ENCODE results near the gene C6orf47. TPM values are rescaled to one million over a fixed set of nuclear protein-coding genes. Genes with fewer than 3 reads are reported as not detected.
A peak's percentile ranks its signal among the peaks of the same experiment; 100 is the strongest.

Gene C6orf47
- total RNA-seq, 2 donors from 2014 or later: 17.8 to 19.2 TPM

- Histone ChIP-seq H3K4me1 (peaks cover 0 to 18% of the 10 kb centered on the region in 2 donors), H3K36me3 (peaks cover 26% of the 10 kb centered on the region), H3K9me3 (no peaks in the 10 kb centered on the region), H3K27me3 (no peaks in the 10 kb centered on the region), H3K27ac (peak within 1 kb of the TSS; percentile 93 to 99), H3K4me3 (peak within 1 kb of the TSS; percentile 63 to 81)
- no peak for TF ChIP-seq CTCF (IDR thresholded peaks at IDR 0.05)
- DNase-seq (ENCODE audit: low spot score): no peak
Observed at GRCh38 chr6:31620586-31621319, 39.8 kb downstream of the C6orf47 start, which contains the start of gene PRRC2A. PRRC2A (plus strand) TSS chr6:31620715; CDS start chr6:31622790, 2,075 bp downstream.

GRCh38 chr6:31619805-31620585 lies 40.6 kb downstream of the C6orf47 start:
- H3K4me3 ChIP-seq: peak overlapping the region; percentile 63 to 81
- H3K36me3 ChIP-seq: peaks cover 18% of the 10 kb centered on the region
- peaks cover 0 to 18% of the 10 kb centered on the region in 2 donors for H3K4me1 ChIP-seq
- peak; percentile 98 for DNase-seq (ENCODE audit: low spot score)
- H3K27me3 ChIP-seq: no peaks in the 10 kb centered on the region
- peak overlapping the region; percentile 93 to 99 for H3K27ac ChIP-seq
- TF ChIP-seq CTCF (IDR thresholded peaks at IDR 0.05): no peak
- no peaks in the 10 kb centered on the region for H3K9me3 ChIP-seq

DNA sequence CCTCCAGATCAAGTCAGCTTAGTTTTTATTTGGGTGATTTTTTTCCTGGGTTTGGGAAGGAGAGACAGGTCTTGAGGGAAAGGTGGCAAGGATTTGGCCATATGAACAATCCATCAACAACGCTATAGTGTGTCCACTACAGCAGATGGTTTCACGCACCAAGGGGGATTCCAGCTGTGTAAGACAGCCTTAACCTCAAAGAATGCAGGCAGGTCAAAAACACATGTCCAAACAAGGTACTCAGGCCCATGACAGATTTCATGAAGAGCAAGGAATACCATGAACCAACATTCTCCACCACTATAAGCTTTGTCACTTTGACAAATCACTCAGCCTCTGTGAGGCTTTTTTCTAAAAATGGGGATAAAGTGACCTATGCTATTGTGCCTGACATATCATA lies 43.6 kb downstream of the C6orf47 start:
- DNase-seq (ENCODE audit: low spot score): no peak
- Histone ChIP-seq H3K4me1 (peaks cover 0 to 8% of the 10 kb centered on the region in 2 donors), H3K9me3 (no peaks in the 10 kb centered on the region), H3K4me3 (no peak overlapping the region), H3K36me3 (no peaks in the 10 kb centered on the region), H3K27me3 (no peaks in the 10 kb centered on the region), H3K27ac (no peak overlapping the region)
- no peak for TF ChIP-seq CTCF (IDR thresholded peaks at IDR 0.05)

- no peaks in the 10 kb centered on the region for H3K27me3 ChIP-seq
- no peak for TF ChIP-seq CTCF (IDR thresholded peaks at IDR 0.05)
- no peaks in the 10 kb centered on the region for H3K36me3 ChIP-seq
- H3K27ac ChIP-seq: peak overlapping the region in 1 of 2 donors; percentile 40
- peak overlapping the region in 1 of 2 donors; percentile 22 for H3K4me3 ChIP-seq
- no peaks in the 10 kb centered on the region for H3K9me3 ChIP-seq
- no peaks in the 10 kb centered on the region for H3K4me1 ChIP-seq
- no peak for DNase-seq (ENCODE audit: low spot score)
Observed at GRCh38 chr6:31615748-31616147, 44.8 kb downstream of the C6orf47 start.

DNA sequence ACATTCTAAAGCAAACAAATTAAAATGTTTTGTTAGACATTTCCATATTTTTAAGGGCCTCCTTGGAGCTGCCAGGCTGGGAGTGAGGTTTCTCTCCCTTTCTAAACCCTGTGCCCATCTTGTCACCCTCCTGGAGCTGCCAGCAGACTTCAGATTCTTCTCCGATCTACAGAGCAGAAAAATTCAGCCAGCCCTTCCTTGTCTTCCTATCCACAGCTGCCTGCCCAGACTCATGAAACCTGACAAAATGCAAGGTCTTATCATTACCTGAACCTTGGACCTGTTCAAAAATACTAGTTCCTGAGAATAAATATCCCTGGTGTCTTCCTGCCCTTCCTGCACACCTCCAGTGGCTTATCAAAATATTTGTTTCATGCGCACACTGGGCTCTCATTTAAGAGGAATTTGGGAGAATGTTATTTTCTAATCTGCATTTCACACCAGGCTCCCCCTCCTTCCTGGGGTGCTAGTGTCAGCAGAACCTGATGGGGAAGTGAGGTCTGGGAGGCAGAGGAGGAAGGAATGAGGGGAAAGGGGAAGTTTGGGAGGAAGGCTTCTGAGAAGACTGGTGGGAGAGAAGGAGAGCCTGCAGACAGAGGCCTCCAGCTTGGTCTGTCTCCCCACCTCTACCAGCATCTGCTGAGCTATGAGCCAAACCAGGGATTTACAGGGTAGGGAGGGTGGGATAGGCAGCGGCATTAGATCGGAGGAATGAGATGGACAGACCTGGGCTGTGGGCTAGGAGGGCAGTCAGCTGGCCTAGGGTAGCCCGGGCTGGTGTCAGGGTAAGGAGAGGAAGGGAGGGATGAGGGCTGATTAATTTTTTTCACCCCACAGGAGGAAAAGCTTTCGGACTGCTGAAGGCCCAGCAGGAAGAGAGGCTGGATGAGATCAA lies 45.6 kb downstream of the C6orf47 start, which contains the start of gene AIF1:
TSS of gene AIF1 (plus strand) at position 551 of the 895 bp plus-strand sequence. CDS start at position 647, 96 bp downstream.
- Histone ChIP-seq H3K27ac (peak within 1 kb of the TSS in 1 of 2 donors; percentile 40), H3K36me3 (no peaks in the 10 kb centered on the region)
- DNase-seq (ENCODE audit: low spot score): no peak

More for the DNA sequence above, 45.6 kb downstream of the C6orf47 start, which contains the start of gene AIF1:
- H3K4me3 ChIP-seq: peak within 1 kb of the TSS in 1 of 2 donors; percentile 22
- no peaks in the 10 kb centered on the region for H3K9me3 ChIP-seq
- H3K27me3 ChIP-seq: no peaks in the 10 kb centered on the region
- H3K4me1 ChIP-seq: no peaks in the 10 kb centered on the region
- TF ChIP-seq CTCF (IDR thresholded peaks at IDR 0.05): no peak
